Urinary bladder (tissue), 4 donors: ENCODE measurements around the gene LIMA1. TPM values are rescaled to one million over a fixed set of nuclear protein-coding genes. Genes with fewer than 3 reads are reported as not detected.

Experiments used
- DNase-seq: peaks from one replicate; pipeline ENCODE4 v3.0.0-alpha.2; 2015; ENCODE audit errors: extremely low spot score
- H3K27ac ChIP-seq: one replicate; pipeline ENCODE4 v1.5.1; 2013; ENCODE audit warnings: low read depth, mild to moderate bottlenecking, moderate library complexity
- H3K36me3 ChIP-seq: one replicate; pipeline ENCODE4 v1.6.1; 2013; ENCODE audit warnings: mild to moderate bottlenecking, moderate library complexity; ENCODE audit not compliant: insufficient read depth
- H3K4me1 ChIP-seq: one replicate; pipeline ENCODE4 v1.6.1; 2013; ENCODE audit warnings: mild to moderate bottlenecking, moderate library complexity; ENCODE audit not compliant: insufficient read depth
- H3K4me3 ChIP-seq: one replicate; pipeline ENCODE4 v1.5.1; 2013; ENCODE audit warnings: low read depth, low read length
- WGBS: extraction: QIAGEN DNeasy Blood & Tissue Kit; methylation state at CpG from one replicate; pipeline ENCODE4 v1.1.7; 2013; 5-methylcytosine and 5-hydroxymethylcytosine counted together
- polyA plus RNA-seq: library from polyadenylated mRNA; stranded (reverse); fragments of 200-250 nt; gene quantifications from one replicate; pipeline ENCODE4 v1.2.3, GENCODE V29; 2013
- total RNA-seq: library from RNA; depleted of rRNA; stranded (reverse); fragments of >200 nt; gene quantifications from one replicate; pipeline ENCODE4 v1.2.3, GENCODE V29; 2014
- donor health status: healthy with polysubstance abuse.
- donor health status: healthy.

The LIMA1 gene
- total and polyA plus RNA-seq, 2 donors, result 47.3 to 137 TPM

GRCh38 chr12:50188241-50188781, 95.0 kb downstream of the LIMA1 start:
- WGBS, result 67% methylated on average over 4 of the region's 4 CpGs
- Histone ChIP-seq H3K36me3 (no peaks in the 10 kb centered on the region), H3K4me1 (peaks cover 2% of the 10 kb centered on the region), H3K4me3 (no peak overlapping the region), H3K27ac (peak overlapping the region; percentile 39)
- DNase-seq, result no peak

DNA sequence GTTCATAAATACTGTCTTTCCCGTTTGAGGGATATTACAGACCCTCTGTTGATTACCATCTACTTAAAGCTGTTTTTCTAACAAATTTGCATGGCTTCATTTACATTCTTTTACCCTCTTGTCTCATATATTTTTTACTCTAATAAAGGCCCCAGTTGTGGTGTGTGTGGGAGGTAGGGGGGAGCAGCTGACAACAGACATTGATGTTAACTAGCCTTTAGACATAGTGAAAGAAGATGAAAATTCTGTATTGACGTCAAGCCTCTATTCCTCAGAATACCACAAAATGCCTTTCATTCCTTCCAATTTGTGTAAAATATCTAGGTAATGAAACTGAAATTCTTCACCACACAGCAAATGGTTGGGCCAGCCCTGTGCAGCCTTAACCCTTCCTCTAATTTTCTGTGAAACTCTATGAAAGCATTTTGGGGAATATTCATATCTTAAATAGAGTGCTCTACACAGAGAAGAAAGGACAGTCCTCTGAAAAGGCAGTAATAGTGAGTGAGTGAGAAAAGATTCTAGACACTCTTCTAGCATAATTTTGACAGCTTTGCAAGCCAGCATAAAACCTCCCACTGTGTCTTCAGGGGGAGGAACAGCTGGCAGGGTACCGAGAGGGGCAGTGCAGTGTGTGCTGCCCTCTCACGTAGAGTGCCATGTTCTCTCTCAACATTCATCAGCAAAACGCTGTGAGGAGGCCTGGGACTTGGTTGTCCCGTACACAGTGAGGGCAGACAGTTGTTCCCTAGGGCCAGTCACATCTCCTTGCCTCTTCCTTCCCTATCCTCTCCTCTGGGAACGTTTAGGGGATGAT, 96.0 kb downstream of the LIMA1 start:
- Histone ChIP-seq H3K4me1 (peaks cover 2% of the 10 kb centered on the region), H3K27ac (no peak overlapping the region)

GRCh38 chr12:50186681-50187080, 96.6 kb downstream of the LIMA1 start:
- peaks cover 2% of the 10 kb centered on the region for H3K4me1 ChIP-seq

More for the DNA sequence above, 96.0 kb downstream of the LIMA1 start:
- 54% methylated on average over 7 of the region's 7 CpGs for WGBS
- no peak for DNase-seq
- no peak overlapping the region for H3K4me3 ChIP-seq
- H3K36me3 ChIP-seq, result no peaks in the 10 kb centered on the region

DNA sequence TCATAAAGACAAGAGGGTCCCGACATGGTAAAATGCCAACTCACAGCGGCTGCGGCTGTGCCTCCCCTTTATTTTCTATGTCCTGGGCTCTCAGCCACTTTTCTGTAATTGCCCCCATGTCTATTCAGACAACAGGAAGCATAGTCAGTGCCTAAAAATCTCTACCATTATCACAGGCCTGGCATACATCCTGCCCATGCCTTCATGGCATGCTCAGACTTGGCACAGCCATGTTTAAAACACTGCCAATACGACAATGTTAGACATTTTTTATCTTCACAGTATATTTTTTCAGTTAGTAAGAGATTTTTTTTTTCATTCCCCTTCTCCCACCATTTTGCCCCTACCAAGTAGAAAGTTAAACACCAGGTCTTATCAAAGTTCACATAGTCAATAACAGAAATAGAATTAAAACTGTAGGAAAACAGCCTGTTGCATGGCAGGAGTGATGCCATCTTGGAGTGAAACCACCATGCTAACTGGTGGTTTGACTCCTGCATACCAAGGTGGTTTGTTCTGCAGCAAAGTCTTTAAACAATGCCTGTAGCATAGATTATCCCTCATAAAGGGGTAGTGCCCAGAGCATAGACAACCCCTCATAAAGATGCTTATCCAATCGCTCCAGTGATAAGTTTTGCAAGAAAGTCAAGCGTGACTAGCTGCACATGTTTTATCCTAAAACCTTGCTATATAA, 97.2 kb downstream of the LIMA1 start:
- Histone ChIP-seq H3K27ac (no peak overlapping the region), H3K36me3 (no peaks in the 10 kb centered on the region), H3K4me3 (no peak overlapping the region), H3K4me1 (peaks cover 2% of the 10 kb centered on the region)
- DNase-seq, result no peak
- WGBS, result 68% methylated on average over 6 of the region's 6 CpGs

More at GRCh38 chr12:50186681-50187080, 96.6 kb downstream of the LIMA1 start:
- no peak overlapping the region for H3K27ac ChIP-seq
- 71% methylated on average over 1 of the region's 1 CpG for WGBS
- DNase-seq, result no peak
- H3K36me3 ChIP-seq, result no peaks in the 10 kb centered on the region
- no peak overlapping the region for H3K4me3 ChIP-seq

GRCh38 chr12:50185301-50185895, 97.9 kb downstream of the LIMA1 start:
- Histone ChIP-seq H3K27ac (no peak overlapping the region), H3K36me3 (no peaks in the 10 kb centered on the region), H3K4me1 (peaks cover 2% of the 10 kb centered on the region), H3K4me3 (no peak overlapping the region)
- 73% methylated on average over 4 of the region's 4 CpGs for WGBS
- DNase-seq, result no peak

DNA sequence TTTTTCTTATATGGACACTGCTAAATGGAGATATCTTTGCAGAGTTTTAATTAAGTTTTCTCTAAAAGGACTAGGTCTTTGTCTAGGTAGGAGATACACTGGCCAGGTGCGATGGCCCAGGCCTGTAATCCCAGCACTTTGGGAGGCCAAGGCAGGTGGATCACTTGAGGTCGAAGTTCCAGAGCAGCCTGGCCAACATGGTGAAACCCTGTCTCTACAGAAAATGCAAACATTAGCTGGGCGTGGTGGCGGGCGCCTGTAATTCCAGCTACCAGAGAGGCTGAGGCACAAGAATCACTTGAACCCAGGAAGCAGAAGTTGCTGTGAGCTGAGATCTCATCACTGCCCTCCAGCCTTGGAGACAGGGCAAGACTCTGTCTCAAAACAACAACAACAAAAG, 99.1 kb downstream of the LIMA1 start:
- H3K4me1 ChIP-seq, result peaks cover 2% of the 10 kb centered on the region
- no peak overlapping the region for H3K27ac ChIP-seq
- no peak for DNase-seq
- no peak overlapping the region for H3K4me3 ChIP-seq
- WGBS, result 93% methylated on average over 5 of the region's 5 CpGs
- H3K36me3 ChIP-seq, result no peaks in the 10 kb centered on the region

DNA sequence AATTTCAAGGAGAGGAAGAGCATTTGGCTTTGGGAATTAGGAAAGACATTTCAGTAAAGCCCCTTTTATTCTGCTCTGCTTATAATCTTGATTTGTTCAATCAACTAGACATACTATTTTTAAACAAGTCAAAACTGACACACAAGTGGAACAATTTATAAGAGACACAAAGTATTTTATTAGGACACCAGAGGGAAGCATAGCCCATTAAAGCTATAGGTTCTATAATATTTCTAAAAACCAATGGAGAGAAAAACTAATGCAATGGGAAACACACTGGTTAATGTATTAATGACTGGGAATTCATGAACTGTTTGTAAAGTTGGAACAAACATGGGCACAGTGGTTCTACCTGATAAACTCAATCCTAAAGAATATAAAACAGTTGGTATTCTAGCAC, 100.9 kb downstream of the LIMA1 start:
- H3K27ac ChIP-seq, result no peak overlapping the region
- no peaks in the 10 kb centered on the region for H3K4me1 ChIP-seq
- H3K4me3 ChIP-seq, result no peak overlapping the region
- DNase-seq, result no peak
- no peaks in the 10 kb centered on the region for H3K36me3 ChIP-seq

DNA sequence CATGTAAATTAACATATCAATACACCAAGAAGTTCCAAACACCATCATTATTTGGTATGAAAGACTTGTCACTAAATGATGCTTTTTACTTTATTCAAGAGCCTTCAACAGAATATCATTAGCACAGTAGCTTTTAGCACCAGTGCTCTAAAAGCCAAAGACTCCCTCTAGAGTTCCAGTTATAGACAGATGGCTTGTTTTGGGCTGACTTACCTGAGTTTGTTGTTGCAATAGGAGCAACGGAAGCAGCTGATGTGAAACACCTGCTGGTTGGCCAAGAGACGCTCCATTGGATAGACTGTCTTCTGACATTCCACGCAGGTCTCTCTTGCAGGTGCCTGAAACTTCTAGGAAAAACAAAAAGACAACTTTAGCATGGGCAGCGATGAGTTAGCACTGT, 101.6 kb downstream of the LIMA1 start:
- DNase-seq, result no peak
- Histone ChIP-seq H3K36me3 (no peaks in the 10 kb centered on the region), H3K4me3 (no peak overlapping the region), H3K27ac (no peak overlapping the region), H3K4me1 (no peaks in the 10 kb centered on the region)
- 81% methylated on average over 4 of the region's 4 CpGs for WGBS

DNA sequence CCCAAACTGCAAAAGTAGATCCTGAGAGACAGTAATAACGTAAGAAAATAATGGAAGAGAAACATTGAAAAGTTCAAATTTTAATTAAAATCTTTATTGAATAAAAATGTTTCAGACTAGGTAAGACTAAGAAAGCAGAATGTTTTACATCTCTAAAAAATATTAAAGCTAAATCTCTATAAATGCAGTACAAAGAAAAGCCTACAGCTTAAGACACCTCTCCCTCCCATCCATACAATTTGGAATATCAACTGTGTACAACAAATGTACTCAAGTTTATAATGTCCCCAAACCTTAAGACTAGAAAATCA, 107.6 kb downstream of the LIMA1 start:
- 31% methylated on average over 1 of the region's 1 CpG for WGBS
- Histone ChIP-seq H3K36me3 (no peaks in the 10 kb centered on the region), H3K4me3 (no peak overlapping the region), H3K4me1 (no peaks in the 10 kb centered on the region), H3K27ac (no peak overlapping the region)
- no peak for DNase-seq

- Histone ChIP-seq H3K36me3 (no peaks in the 10 kb centered on the region), H3K4me1 (no peaks in the 10 kb centered on the region), H3K27ac (no peak overlapping the region), H3K4me3 (no peak overlapping the region)
- peak; percentile 78 for DNase-seq
- 64% methylated on average over 16 of the region's 16 CpGs for WGBS
Measured at GRCh38 chr12:50174971-50175715, 108.2 kb downstream of the LIMA1 start.

GRCh38 chr12:50167049-50167828, 116.1 kb downstream of the LIMA1 start, which contains the start of gene CERS5:
Gene CERS5, minus strand, starts transcription at chr12:50167369. Its CDS starts 72 bp downstream, at chr12:50167297.
- Histone ChIP-seq H3K27ac (peak within 1 kb of the TSS; percentile 96), H3K36me3 (no peaks in the 10 kb centered on the region), H3K4me1 (no peaks in the 10 kb centered on the region), H3K4me3 (peak within 1 kb of the TSS; percentile 97)
- peak; percentile 95 for DNase-seq
- WGBS, result 1% methylated on average over 70 of the region's 70 CpGs

- DNase-seq, result no peak
- WGBS, result under 1% methylated on average over 12 of the region's 12 CpGs
- peak overlapping the region; percentile 97 for H3K4me3 ChIP-seq
- no peaks in the 10 kb centered on the region for H3K36me3 ChIP-seq
- H3K4me1 ChIP-seq, result no peaks in the 10 kb centered on the region
- H3K27ac ChIP-seq, result peak overlapping the region; percentile 96
Measured at GRCh38 chr12:50166799-50167048, 116.6 kb downstream of the LIMA1 start.

- Histone ChIP-seq H3K4me1 (no peaks in the 10 kb centered on the region), H3K4me3 (no peak overlapping the region), H3K36me3 (no peaks in the 10 kb centered on the region), H3K27ac (no peak overlapping the region)
- WGBS, result 94% methylated on average over 19 of the region's 20 CpGs
- DNase-seq, result no peak
Measured at GRCh38 chr12:50164963-50165362, 118.4 kb downstream of the LIMA1 start.
